GM18502 (cell line): ENCODE results near the gene SBF1.

Experiments used
- ATAC-seq: cut with Tn5 transposase; IDR thresholded peaks from one replicate; pipeline ENCODE4 v1.9.1; 2021; ENCODE audit warnings: mild to moderate bottlenecking; ENCODE audit not compliant: unreplicated experiment, poor library complexity

The SBF1 gene

GRCh38 chr22:50469377-50470305 lies 5.2 kb downstream of the SBF1 start:
- ATAC-seq, result peak; percentile 68

GRCh38 chr22:50468626-50469025 lies 6.2 kb downstream of the SBF1 start:
- no peak for ATAC-seq

- no peak for ATAC-seq
Measured at GRCh38 chr22:50467773-50468440, 6.9 kb downstream of the SBF1 start.

GRCh38 chr22:50467341-50467740 lies 7.5 kb downstream of the SBF1 start:
- ATAC-seq, result no peak

GRCh38 chr22:50465066-50465930 lies 9.5 kb downstream of the SBF1 start:
- ATAC-seq, result no peak

GRCh38 chr22:50464451-50464850 lies 10.4 kb downstream of the SBF1 start:
- ATAC-seq, result no peak

- no peak for ATAC-seq
Measured at GRCh38 chr22:50463188-50463900, 11.5 kb downstream of the SBF1 start.

GRCh38 chr22:50461979-50462540 lies 12.8 kb downstream of the SBF1 start:
- ATAC-seq, result no peak

GRCh38 chr22:50461536-50461935 lies 13.3 kb downstream of the SBF1 start:
- no peak for ATAC-seq

- ATAC-seq, result no peak
Measured at GRCh38 chr22:50460938-50461337, 13.9 kb downstream of the SBF1 start.

GRCh38 chr22:50459496-50460140 lies 15.2 kb downstream of the SBF1 start:
- no peak for ATAC-seq

GRCh38 chr22:50459016-50459415 lies 15.8 kb downstream of the SBF1 start:
- ATAC-seq, result no peak

GRCh38 chr22:50456466-50457234 lies 18.2 kb downstream of the SBF1 start:
- no peak for ATAC-seq

GRCh38 chr22:50456026-50456425 lies 18.8 kb downstream of the SBF1 start:
- ATAC-seq, result no peak

GRCh38 chr22:50455201-50455600 lies 19.6 kb downstream of the SBF1 start:
- no peak for ATAC-seq

- no peak for ATAC-seq
Measured at GRCh38 chr22:50454556-50455075, 20.2 kb downstream of the SBF1 start.

GRCh38 chr22:50452649-50453048 lies 22.2 kb downstream of the SBF1 start:
- no peak for ATAC-seq
